ENCODE results near the gene PPIP5K1. TPM values are rescaled to one million over a fixed set of nuclear protein-coding genes. Genes with fewer than 3 reads are reported as not detected.
"Not testable (repeated sequence)": the region's sequence is repeated elsewhere in the genome, so short reads cannot be mapped to it uniquely, and the experiment has no call there.

Gene PPIP5K1
- total RNA-seq, 1 donor from 2014 or later: 15.5 TPM

DNA sequence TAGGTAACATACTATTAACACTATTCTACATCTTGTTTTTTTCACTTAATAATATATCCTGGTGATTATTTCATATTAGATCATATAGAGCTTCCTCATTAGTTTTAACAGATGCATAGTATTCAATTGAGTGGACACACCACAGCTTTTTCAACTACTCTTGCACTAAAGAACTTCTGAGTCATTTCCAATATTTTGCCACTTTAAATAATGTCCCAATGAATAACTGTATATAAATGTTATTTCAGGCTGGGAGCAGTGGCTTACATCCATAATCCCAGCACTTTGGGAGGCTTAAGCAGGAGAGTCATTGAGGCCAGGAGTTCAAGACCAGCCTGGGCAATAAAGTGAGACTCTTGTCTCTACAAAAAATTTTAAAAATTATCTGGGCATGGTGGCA is 45.7 kb downstream of the PPIP5K1 start:
- no peak for DNase-seq

DNA sequence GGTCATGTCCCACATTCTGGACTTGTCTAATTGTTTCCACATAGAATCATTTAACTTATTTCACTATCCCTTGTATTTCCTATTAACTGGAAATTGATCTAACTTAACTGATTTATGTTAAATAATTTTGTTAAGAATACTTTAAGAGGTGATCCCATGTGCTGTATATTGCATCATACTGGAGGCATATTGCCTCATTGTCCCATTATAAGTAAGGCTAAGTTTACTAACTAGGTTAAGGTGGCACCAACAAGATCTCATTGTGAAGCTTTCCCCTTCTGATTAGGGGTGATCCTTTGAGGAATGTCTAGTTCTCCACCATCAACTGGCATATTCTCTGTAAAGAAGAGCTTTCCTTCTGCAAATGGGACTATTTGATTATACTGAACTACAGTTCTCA is 48.2 kb downstream of the PPIP5K1 start:
- no peak for DNase-seq

DNA sequence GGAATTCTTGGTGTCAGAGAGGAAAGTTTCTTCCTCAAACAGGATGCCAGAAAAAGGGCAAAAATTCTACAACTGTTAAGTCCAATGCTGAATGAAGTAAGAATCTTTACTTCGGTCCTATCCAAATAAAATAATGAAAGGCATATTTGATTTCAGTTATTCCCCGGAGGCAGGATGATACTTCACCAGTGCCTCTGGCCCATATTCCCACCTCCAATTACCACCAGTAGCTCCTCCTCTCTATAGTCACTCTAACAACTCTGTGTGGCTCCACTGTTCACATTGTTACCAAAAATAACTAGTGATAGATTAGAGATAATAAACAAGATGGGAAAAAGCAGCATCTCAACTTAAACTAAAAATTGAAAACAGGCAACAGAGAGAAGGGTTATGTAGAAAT is 51.9 kb downstream of the PPIP5K1 start:
- no peak for DNase-seq

DNA sequence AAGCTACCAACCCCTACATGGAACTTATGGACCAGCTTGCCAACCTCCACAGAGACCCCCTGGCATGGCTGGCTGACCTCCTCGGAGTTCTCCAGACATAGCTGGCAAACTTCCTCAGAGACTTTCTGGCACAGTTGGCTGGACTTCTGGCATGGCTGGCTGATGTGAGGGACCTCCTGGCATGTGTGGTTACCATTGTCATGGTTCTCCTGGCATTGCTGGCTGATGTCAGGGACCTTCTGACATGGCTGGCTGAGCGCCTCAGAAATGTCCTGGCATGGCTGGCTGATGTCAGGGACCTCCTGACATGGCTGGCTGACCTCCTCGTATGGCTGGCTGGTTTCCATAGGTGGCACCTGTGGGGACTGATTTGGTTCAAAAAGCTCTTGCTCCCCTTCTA is 55.1 kb downstream of the PPIP5K1 start:
- no peak for DNase-seq

DNA sequence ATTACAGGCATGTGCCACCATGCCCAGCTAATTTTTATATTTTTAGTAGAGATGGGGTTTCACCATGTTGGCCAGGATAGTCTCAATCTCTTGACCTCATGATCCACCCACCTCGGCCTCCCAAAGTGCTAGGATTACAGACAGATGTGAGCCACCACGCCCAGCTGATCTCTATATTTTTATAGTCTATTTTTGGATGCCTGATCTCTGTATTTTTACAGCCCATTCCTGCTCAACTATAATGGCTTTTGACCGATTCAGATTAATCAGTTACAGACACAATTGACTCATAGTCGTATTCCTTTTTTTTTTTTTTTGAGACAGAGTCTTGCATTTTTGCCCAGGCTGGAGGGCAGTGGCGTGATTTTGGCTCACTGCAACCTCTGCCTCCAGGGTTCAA is 57.2 kb downstream of the PPIP5K1 start:
- DNase-seq: not testable (repeated sequence)

DNA sequence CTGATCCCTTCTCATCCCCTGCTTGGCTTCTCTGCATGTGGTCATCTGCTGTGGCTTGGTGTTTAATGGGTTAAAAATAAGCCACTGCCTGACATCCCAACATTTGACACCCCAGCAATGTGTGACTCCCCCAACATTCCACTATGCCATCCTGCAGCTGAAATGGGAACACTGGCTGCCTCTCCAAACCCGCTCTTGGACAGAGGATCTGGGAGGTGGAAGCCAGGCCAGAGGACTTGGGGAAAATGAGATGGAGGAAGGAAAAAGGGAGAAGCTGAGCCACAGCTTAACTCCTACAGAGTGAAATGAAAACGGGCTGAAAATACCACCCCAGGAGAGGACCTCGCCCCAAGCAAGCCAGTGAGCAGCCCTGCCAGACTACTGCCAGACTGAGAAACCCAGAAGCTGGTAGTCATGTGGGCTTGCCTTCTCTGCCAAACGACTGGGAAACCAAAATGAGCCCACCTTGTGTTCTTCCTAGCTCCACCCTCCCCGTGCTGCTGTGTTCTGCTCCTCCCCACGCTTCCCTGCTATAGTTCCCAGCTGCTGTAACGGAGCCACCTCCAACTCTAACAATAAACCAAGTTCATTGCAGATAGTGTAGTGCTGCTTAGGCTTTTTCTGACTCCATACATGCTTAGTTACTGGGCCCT is 58.9 kb downstream of the PPIP5K1 start:
- DNase-seq: peak; percentile 41

DNA sequence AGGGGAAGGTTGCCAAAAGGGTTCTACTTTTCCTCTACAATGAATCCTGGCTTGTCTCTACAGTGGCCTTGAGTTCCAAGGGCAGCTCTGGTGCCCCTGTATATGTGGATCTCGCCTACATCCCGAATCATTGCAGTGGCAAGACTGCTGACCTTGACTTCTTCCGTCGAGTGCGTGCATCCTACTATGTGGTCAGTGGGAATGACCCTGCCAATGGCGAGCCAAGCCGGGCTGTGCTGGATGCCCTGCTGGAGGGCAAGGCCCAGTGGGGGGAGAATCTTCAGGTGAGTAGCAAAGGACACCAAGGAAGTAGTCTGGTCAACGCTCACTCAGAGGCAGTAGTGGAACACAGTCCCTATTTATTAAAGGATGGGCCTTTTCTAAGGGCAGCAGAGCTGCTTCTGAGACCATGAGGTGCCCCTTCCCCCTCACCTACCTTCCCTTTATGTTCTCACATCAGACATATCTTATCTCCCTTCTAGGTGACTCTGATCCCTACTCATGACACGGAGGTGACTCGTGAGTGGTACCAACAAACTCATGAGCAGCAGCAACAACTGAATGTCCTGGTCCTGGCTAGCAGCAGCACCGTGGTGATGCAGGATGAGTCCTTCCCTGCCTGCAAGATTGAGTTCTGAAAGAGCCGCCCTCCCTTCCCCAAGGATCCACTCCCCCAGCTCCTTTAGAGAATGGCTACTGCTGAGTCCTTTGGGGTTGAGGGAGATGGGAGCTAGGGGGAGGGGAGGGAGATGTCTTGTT is 60.2 kb downstream of the PPIP5K1 start:
- DNase-seq: no peak

DNA sequence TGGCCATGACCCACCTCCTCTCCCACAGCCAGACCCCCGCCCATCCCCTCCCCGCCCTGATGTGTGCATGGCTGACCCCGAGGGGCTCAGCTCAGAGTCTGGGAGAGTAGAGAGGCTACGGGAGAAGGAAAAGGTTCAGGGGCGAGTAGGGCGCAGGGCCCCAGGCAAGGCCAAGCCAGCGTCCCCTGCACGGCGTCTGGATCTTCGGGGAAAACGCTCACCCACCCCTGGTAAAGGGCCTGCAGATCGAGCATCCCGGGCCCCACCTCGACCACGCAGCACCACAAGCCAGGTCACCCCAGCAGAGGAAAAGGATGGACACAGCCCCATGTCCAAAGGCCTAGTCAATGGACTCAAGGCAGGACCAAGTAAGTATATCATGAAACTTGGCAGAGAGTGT is 60.9 kb downstream of the PPIP5K1 start:
- no peak for DNase-seq

DNA sequence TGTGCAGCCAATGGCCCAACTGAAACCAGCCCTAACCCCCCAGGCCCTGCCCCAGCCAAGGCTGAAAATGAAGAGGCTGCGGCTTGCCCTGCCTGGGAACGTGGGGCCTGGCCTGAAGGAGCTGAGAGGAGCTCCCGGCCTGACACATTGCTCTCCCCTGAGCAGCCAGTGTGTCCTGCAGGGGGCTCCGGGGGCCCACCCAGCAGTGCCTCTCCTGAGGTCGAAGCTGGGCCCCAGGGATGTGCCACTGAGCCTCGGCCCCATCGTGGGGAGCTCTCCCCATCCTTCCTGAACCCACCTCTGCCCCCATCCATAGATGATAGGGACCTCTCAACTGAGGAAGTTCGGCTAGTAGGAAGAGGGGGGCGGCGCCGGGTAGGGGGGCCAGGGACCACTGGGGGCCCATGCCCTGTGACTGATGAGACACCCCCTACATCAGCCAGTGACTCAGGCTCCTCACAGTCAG is 61.4 kb downstream of the PPIP5K1 start:
- DNase-seq: no peak

DNA sequence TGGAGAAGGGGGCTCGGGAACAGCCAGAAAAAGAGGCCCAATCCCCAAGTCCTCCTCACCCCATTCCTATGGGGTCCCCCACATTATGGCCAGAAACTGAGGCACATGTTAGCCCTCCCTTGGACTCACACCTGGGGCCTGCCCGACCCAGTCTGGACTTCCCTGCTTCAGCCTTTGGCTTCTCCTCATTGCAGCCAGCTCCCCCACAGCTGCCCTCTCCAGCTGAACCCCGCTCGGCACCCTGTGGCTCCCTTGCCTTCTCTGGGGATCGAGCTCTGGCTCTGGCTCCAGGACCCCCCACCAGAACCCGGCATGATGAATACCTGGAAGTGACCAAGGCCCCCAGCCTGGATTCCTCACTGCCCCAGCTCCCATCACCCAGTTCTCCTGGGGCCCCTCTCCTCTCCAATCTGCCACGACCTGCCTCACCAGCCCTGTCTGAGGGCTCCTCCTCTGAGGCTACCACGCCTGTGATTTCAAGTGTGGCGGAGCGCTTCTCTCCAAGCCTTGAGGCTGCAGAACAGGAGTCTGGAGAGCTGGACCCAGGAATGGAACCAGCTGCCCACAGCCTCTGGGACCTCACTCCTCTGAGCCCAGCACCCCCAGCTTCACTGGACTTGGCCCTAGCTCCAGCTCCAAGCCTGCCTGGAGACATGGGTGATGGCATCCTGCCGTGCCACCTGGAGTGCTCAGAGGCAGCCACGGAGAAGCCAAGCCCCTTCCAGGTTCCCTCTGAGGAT is 62.0 kb downstream of the PPIP5K1 start:
- no peak for DNase-seq

DNA sequence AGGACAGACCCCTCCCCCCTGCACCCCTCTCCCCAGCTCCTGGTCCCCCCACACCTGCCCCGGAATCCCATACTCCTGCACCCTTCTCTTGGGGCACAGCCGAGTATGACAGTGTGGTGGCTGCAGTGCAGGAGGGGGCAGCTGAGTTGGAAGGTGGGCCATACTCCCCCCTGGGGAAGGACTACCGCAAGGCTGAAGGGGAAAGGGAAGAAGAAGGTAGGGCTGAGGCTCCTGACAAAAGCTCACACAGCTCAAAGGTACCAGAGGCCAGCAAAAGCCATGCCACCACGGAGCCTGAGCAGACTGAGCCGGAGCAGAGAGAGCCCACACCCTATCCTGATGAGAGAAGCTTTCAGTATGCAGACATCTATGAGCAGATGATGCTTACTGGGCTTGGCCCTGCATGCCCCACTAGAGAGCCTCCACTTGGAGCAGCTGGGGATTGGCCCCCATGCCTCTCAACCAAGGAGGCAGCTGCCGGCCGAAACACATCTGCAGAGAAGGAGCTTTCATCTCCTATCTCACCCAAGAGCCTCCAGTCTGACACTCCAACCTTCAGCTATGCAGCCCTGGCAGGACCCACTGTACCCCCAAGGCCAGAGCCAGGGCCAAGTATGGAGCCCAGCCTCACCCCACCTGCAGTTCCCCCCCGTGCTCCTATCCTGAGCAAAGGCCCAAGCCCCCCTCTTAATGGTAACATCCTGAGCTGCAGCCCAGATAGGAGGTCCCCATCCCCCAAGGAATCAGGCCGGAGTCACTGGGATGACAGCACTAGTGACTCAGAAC is 62.8 kb downstream of the PPIP5K1 start:
- peak; percentile 43 for DNase-seq

DNA sequence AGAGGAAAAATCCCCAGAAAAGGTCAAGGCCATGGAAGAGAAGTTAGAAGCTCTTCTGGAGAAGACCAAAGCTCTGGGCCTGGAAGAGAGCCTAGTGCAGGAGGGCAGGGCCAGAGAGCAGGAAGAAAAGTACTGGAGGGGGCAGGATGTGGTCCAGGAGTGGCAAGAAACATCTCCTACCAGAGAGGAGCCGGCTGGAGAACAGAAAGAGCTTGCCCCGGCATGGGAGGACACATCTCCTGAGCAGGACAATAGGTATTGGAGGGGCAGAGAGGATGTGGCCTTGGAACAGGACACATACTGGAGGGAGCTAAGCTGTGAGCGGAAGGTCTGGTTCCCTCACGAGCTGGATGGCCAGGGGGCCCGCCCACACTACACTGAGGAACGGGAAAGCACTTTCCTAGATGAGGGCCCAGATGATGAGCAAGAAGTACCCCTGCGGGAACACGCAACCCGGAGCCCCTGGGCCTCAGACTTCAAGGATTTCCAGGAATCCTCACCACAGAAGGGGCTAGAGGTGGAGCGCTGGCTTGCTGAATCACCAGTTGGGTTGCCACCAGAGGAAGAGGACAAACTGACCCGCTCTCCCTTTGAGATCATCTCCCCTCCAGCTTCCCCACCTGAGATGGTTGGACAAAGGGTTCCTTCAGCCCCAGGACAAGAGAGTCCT is 63.6 kb downstream of the PPIP5K1 start:
- DNase-seq: no peak

DNA sequence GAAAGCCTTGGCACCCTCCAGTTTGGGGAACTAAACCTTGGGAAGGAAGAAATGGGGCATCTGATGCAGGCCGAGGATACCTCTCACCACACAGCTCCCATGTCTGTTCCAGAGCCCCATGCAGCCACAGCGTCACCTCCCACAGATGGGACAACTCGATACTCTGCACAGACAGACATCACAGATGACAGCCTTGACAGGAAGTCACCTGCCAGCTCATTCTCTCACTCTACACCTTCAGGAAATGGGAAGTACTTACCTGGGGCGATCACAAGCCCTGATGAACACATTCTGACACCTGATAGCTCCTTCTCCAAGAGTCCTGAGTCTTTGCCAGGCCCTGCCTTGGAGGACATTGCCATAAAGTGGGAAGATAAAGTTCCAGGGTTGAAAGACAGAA is 64.9 kb downstream of the PPIP5K1 start:
- DNase-seq: no peak

DNA sequence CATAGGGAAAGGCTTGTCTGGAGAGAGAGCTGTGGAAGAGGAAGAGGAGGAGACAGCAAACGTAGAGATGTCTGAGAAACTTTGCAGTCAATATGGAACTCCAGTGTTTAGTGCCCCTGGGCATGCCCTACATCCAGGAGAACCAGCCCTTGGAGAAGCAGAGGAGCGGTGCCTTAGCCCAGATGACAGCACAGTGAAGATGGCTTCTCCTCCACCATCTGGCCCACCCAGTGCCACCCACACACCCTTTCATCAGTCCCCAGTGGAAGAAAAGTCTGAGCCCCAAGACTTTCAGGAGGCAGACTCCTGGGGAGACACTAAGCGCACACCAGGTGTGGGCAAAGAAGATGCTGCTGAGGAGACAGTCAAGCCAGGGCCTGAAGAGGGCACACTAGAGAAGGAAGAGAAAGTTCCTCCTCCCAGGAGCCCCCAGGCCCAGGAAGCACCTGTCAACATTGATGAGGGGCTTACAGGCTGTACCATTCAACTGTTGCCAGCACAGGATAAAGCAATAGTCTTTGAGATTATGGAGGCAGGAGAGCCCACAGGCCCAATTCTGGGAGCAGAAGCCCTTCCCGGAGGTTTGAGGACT is 65.7 kb downstream of the PPIP5K1 start:
- no peak for DNase-seq

DNA sequence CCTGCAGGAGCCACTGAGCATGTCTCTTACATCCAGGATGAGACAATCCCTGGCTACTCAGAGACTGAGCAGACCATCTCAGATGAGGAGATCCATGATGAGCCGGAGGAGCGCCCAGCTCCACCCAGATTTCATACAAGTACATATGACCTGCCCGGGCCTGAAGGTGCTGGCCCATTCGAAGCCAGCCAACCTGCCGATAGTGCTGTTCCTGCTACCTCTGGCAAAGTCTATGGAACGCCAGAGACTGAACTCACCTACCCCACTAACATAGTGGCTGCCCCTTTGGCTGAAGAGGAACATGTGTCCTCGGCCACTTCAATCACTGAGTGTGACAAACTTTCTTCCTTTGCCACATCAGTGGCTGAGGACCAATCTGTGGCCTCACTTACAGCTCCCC is 66.4 kb downstream of the PPIP5K1 start:
- no peak for DNase-seq

DNA sequence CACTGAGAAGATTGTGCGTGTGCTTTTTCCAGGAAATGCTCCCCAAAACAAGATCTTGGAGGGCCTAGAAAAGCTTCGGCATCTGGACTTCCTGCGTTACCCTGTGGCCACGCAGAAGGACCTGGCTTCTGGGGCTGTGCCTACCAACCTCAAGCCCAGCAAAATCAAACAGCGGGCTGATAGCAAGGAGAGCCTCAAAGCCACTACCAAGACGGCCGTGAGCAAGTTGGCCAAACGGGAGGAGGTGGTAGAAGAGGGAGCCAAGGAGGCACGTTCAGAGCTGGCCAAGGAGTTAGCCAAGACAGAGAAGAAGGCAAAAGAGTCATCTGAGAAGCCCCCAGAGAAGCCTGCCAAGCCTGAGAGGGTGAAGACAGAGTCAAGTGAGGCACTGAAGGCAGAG is 67.8 kb downstream of the PPIP5K1 start:
- no peak for DNase-seq

DNA sequence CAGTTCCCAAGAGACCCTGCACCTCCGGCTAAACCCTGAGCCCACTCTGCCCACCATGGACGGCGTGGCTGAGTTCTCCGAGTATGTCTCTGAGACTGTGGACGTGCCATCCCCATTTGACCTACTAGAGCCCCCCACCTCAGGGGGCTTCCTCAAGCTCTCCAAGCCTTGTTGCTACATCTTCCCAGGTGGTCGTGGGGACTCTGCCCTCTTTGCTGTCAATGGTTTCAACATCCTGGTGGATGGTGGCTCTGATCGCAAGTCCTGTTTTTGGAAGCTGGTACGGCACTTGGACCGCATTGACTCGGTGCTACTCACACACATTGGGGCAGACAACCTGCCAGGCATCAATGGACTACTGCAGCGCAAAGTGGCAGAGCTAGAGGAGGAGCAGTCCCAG is 68.6 kb downstream of the PPIP5K1 start:
- no peak for DNase-seq

DNA sequence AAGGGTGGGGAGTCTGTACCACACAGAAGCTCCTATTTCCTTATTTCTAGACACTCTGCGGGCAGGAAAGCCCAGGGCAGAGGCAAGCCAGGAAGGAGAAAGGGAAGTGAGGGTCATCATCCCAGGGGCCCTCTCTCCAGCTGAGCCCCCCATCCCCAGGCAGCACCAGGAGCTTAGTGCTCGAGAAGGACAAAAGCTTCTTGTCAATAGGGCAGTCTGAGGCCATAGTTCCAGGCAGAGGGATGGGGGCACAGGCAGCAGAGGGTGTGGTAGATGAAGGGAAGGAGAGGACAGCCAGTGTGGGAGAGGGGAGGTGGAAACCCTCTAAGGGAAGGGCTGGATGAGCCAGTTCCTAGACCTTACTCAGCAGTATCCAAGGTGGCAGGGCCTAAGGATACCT is 69.9 kb downstream of the PPIP5K1 start:
- DNase-seq: no peak

DNA sequence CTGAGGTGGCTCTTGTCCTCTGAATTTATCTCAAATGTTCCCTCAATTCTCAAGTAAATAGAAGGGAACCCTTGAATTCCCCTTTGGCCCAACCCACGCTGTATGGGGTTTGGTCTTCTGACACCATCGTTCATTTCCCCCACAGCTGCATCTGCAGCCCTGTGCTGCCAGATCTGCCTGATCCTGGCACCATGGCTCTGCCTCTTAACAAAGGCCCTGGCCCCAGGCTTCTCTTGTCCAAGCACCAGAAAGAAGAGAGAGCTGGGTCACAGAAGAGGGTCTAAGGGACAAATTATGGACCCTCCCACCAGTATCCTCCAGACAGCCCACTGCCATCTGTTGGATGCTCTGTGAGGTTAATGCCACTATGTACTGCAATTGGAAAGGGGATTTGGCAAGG is 70.8 kb downstream of the PPIP5K1 start:
- no peak for DNase-seq

DNA sequence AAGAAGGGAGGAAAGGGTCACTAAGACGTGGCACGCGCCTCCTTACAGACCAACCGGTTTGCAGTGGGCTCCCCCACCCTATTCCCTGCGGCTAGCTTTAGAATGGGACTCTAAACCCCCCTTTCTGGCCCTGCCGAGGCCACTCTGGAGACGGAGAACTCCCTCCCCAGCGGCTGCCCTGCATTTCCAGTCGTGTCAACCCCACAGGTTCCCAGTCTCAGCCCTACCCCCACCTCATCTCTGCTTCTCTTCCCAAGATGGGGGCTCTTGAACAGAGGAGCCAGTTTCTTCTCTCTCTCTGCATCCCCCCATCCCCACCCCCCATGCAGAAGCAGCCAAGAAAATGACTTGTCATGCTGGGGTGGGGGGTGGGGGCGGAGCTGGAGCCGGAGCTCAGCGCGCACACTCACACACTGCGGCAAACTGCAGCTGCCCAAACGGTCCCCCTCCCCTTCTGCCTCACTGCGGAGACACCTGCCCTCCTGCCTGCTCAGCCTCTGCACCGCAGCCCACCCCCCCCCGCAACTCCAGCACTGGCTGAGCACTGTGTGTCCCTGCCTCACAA is 71.7 kb downstream of the PPIP5K1 start:
- peak; percentile 84 for DNase-seq

Data from tongue (tissue), 2 donors.